Measurements from ENCODE around the gene ARHGAP23.

DNA sequence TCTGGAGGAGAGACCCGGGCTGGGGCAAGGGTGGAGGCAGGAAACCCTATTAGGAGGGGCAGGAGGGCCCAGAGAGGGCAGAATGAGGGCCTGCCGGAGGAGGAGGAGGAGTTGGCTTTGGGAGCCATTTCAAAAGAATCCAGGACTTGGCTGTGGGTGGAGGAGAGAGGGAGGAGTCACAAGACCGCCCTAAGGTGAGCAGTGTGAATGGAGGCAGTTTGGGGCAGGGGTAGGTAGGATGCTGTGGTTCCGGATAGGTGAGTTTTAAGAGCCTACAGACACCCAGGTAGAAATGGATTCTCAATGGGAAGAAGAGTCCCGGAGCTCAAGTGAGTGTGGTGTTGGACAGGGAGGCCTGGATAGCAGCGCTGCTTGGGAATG lies 80.3 kb downstream of the ARHGAP23 start:
- TF ChIP-seq, protein P1, sequence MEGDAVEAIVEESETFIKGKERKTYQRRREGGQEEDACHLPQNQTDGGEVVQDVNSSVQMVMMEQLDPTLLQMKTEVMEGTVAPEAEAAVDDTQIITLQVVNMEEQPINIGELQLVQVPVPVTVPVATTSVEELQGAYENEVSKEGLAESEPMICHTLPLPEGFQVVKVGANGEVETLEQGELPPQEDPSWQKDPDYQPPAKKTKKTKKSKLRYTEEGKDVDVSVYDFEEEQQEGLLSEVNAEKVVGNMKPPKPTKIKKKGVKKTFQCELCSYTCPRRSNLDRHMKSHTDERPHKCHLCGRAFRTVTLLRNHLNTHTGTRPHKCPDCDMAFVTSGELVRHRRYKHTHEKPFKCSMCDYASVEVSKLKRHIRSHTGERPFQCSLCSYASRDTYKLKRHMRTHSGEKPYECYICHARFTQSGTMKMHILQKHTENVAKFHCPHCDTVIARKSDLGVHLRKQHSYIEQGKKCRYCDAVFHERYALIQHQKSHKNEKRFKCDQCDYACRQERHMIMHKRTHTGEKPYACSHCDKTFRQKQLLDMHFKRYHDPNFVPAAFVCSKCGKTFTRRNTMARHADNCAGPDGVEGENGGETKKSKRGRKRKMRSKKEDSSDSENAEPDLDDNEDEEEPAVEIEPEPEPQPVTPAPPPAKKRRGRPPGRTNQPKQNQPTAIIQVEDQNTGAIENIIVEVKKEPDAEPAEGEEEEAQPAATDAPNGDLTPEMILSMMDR (IDR thresholded peaks at IDR 0.05; ENCODE audit: low read length) = no peak
- TF ChIP-seq EZH2 (IDR thresholded peaks at IDR 0.05; ENCODE audit: borderline replicate concordance, low read length) = no peak

Data from OCI-LY1 (cell line).